NK-92 (cell line): ENCODE results near the gene TAF11L2.
"Not testable (repeated sequence)": the region's sequence is repeated elsewhere in the genome, so short reads cannot be mapped to it uniquely, and the experiment has no call there.

ENCODE experiments used
- DNase-seq: peaks from one replicate; lab custom pipeline; 2025; ENCODE audit not compliant: unreplicated experiment; lab: John Stamatoyannopoulos, UW

TAF11L2 gene

DNA sequence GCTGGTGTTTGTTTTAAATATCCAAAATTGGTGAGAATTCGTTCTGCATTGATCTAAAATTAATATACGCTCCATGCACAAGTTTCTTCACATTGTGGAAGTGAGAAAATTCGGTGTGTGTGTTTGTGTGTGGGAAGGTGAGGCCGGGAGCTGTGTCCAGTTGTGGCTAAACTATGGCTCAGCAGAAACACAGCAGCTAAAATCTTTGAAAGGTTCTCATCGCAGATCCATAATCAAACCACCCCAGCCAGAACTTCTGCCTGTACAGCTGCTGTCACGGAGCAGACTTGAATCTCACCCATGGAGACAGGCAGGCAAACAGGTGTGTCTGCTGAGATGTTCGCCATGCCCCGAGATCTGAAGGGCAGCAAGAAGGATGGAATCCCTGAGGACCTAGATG lies at the start of gene TAF11L2:
Gene TAF11L2 (plus strand): TSS at position 301 of the 400 bp plus-strand sequence.
- not testable (repeated sequence) for DNase-seq

DNA sequence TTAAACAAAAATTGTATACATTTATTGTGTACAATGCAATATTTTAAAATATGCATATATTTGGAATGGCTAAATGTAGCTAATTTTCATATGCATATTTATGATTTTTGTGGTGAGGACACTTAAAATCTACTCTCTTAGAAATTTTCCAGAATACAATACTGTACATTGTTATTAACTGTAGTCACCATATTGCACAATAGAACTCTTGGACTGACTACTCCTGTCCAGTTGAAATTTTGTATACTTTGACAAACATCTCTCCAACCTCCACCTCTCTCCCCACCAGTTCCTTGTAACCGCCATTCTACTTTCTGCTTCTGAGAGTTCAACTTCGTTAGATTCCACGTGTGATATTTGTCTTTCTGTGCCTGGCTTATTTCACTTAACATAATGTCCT lies 49.2 kb upstream of the TAF11L2 start:
- no peak for DNase-seq

DNA sequence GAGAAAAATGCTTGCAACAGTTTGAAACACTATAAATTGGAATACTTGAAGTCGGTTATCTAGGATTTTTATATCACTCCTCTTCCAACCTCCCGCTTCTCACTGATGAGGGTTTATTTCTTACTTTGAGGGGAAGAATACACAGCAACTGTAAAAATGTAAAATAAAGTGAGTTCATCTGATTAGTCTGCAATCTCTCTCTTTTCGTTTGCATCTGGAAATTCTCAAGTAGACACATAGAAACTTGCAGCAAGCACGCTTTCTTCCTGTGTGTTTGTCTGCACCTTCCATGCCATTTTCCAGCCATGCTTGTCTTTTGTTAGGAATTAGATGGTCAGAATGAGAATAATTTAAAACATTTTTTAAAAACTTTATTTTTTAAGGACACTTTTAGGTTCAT lies 45.1 kb upstream of the TAF11L2 start:
- no peak for DNase-seq

DNA sequence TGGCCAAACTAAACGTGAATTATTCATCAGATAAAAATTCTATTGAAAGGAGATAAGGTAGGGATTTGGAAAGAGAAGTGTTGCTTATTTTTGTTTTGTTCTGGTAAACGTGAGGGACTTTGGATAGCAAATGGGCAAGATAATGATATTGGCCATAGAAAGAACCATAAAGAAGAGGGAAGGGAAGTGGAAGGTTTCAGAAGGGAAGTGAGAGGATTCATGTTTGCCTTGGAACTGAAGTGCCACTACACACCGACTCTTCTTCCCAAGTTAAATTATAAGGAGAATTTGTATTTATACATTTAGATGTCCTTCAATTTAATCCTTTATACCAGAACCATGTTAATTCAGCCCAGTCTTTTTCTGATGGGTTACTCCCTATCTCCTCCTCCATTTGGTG lies 42.1 kb upstream of the TAF11L2 start:
- DNase-seq = no peak

DNA sequence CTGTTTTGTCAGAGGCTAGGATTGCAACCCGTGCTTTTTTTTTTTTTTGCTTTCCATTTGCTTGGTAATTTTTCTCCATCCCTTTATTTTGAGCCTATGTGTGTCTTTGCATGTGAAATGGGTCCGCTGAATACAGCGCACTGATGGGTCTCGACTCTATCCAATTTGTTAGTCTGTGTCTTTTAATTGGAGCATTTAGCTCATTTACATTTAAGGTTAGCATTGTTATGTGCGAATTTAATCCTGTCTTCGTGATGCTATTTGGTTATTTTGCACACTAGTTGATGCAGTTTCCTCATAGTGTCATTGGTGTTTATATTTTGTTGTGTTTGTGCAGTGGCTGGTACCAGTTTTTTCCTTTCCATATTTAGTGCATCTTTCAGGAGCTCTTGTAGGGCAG lies 36.2 kb upstream of the TAF11L2 start:
- no peak for DNase-seq

DNA sequence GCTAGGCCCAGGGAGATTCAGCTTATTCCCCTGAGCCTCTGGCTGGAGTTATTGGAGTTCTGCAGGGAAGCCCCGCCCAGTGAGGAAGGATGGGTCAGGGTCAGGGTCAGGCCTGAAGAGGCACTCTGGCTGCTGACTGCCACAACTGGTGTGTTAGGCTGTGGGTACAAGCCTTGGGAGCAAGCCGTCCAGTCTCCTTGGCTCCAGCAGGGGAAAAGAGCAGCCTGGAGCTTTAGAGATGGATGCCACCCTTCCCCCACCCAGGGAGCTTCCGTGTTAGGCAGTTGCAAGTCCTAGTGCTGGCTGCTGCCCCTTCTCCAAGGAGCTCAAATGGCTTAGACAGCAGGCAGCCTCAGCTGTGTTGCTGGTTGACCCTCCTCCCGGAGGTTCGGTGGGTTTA lies 34.4 kb upstream of the TAF11L2 start:
- DNase-seq = no peak

DNA sequence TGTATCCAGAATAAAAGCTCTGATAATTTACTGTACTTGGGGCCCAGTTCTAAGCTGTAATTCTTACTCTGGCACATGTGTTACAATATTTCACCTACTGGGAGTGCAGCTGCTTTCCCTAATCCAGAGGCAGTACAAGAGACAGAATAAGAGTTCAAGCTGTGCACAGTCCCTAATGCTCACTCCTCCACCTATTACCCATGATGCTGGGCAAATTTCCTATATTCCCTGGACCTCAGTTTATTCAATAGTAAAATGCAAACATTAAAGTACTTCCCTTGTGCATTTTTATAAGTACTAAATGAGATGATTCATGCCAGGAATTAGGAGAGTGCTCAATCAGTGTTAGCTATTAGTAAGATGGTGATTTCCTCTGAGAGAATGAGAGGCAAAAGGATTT lies 28.0 kb upstream of the TAF11L2 start:
- no peak for DNase-seq

DNA sequence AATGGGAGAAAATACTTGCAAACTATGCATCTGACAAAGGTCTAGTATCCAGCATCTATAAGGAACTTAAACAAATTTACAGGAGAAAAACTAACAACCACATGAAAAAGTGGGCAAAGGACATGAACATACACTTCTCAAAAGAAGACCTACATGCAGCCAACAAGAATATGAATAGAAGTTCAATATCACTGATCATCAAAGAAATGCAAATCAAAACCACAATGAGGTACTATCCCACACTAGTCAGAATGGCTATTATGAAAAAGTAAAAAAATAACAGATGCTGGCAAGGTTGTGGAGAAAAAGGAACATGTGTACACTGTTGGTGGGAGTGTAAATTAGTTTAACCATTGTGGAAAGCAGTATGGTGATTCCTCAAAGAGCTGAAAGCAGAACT lies 23.0 kb upstream of the TAF11L2 start:
- not testable (repeated sequence) for DNase-seq

DNA sequence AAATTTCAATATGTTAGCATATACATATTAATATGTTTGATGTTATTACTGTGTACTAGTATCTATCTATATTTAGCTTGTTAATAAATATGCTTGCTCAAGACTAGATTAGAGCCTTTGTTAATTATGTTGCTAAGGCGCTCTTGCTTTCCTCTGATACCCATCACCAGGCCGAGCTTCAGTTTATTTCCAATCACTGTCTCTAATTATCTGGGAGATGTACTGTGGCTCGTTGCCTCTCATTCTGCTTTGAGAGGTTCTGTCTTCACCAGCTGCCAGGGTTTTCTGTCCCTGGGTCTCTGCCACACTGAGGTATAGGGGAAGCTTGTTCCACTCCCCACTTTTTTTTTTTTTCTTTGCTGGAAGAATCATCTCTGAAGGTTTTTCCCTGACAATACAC lies 21.0 kb upstream of the TAF11L2 start:
- DNase-seq = no peak

DNA sequence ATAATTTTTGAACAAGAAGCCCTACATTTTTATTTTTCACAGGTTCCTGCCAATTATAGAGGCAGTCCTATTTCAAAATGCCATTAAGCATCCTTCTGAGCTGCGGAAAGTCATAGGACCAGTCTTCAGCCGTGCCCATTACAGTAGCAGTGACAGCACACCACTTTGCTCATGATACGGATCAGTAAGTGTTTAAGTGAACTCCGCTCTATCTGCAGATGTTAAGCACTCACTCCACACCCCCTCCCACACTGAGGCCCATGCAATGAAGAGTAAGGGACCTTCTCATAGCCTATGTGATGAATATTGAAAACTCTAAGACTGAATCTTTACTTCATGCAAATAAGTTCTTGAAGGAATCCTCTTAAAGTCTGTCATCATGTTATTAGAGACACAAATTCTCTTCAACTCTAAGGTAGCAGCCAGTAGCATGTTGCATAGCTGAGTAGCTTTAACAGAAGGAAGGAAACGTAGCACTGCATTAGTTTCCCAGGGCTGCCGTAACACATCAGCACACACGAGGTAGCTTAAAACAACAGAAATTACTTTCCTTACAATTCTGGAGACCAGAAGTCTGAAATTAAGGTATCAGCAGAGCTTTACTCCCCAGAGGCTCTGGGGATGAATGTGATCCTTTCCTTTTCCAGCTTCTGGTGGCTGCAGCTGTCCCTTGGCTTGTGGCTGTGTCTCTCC lies 20.3 kb upstream of the TAF11L2 start:
- no peak for DNase-seq

DNA sequence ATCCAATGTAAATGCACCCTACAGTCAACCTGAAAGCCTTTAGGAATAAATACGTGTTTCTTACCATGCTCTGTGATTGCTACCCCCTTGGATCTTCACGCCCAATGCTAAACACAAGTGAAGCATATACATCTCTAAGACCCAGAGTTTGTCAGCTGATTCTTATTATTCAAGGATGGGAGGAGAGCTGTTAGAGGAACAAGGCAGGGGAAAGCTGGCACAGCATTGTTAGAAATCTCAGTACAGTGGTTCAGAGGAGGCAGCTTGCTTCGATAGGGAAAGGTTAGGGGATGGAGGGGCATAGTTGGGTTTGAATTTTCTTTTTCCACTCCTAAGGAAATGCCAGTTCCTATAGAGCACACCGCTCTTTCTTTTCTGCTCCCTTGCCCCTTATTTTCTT lies 16.7 kb upstream of the TAF11L2 start:
- DNase-seq = no peak

DNA sequence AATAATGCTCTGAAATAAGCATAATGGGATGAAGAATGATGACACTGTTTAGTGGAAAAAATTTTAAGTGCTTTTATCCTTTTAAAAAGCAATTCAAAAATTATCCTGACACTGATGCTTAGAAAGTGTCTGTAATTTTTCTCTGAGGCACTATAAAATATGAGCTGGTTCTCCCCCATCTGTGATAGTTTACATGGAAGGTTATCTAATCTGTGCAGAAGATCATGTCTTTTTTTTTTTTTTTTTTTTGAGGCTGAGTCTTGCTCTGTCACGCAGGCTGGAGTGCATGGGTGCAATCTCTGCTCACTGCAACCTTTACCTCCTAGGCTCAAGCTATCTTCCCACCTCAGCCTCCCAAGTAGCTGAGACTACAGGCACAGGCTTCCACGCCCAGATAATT lies 15.2 kb upstream of the TAF11L2 start:
- DNase-seq = no peak

DNA sequence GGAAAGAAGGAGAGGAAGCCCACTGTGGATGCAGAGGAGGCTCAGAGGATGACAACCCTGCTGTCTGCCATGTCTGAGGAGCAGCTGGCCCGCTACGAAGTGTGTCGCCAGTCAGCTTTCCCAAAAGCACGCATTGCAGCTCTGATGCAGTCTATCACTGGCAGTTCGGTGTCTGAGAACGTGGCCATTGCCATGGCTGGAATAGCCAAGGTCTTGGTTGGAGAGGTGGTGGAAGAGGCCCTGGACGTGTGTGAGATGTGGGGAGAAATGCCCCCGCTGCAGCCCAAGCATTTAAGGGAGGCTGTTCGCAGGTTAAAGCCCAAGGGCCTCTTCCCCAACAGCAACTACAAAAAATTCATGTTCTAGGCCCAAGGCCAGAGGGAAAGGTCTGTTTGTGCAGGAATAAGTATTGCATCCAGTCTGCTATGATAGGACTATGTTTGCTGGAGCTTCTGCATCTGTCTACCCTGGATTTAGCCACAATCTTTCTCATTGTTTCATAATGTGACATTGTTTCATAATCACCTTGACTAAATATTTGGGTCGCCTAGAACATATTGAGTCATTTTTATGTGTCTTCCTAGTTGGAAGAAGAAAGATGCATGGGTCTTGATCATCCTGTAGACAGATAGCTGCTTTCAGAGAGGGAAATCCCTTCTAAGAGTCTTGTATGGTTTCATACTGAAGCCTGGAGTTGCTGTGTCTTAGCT lies 11.4 kb upstream of the TAF11L2 start:
- not testable (repeated sequence) for DNase-seq

DNA sequence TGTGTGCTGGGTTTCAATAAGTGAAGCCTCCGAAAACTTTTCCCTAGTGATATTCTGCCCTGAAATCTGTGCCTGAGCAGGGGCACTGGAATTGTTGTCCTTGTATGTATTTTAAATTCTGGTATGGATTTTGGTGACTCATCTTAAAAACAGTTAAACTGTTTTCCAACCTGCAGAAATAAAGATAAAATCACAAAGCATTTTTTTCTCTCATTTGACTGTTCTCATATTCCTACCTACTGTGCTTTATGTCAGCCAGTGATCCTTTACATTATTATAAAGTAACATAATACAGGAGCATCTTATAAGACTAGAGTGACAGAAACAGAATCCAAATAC lies 10.9 kb upstream of the TAF11L2 start:
- no peak for DNase-seq

DNA sequence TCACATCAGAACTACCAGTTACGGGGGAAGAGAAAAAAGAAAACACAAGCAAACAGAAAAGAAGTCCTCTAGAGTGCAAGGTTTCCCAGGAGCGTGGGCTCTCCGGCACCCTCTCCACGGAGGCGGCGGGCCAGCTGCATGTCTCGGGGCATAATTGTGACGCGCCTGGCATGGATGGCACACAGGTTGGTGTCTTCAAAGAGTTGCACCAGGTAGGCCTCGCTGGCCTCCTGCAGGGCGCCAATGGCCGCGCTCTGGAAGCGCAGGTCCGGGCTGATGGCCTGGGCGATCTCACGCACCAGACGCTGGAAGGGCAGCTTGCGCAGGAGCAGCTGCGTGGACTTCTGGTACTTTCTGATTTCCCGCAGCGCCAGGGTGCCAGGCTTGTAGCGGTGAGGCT lies 6.8 kb upstream of the TAF11L2 start:
- DNase-seq = not testable (repeated sequence)

DNA sequence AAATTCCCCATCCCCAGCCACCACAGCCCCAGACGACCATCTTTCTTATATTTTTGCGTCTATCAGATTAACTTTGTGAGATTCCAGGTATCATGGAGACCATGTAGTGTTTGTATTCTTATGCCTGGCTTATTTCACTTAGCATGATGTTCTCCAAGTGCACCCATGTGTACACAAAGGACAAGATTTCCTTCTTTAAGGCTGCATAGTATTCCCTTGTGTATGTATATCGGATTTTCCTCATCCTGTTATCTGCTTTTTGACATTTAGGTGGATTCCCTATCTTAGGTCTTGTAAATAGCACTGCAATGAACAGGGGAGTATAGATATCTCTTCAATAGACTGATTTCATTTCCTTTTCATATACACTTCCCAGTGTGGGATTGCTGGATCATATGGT lies 5.3 kb upstream of the TAF11L2 start:
- no peak for DNase-seq

DNA sequence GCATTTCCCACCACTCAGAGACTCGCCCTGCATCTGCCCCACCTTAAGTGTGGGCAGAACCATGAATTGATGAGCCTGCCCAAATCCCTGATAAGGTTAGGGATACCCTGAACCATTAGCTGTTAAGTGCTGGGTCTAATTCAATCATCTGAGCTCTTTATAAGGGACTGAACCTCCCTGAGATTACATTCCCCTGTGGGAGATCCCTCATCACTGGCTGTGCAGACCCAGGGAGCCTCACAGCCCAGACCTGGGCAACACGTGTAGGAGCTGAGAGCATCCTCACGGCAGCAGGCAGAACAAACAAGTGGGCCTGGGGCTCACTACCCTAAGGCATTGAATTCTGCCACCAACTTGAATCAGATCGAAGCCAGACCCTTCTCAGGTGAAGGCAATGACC lies 585 bp upstream of the TAF11L2 start:
- no peak for DNase-seq

DNA sequence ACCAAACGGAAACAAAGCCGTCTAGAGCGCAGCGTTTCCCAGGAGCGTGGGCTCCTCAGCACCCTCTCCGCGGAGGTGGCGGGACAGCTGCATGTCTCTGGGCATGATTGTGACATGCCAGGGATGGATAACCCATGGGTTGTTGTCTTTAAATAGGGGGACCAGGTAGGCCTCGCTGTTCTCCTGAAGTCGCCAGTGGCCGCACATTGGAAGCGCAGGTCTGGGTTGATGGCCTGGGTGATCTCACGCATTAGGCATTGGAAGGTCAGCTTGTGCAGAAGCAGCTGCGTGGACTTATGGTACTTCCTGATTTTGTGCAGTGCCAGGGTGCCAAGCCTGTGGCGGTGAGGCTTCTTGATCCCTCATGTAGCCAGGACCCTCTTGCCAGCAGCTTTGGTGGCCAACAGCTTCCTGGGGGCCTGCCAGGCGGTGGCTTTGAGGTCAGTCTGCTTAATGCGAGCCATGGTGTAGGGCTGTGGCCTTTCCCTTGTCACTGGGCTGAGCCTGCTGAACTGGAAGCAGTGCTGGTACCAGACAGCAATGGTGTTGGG lies 13.8 kb downstream of the TAF11L2 start:
- no peak for DNase-seq

DNA sequence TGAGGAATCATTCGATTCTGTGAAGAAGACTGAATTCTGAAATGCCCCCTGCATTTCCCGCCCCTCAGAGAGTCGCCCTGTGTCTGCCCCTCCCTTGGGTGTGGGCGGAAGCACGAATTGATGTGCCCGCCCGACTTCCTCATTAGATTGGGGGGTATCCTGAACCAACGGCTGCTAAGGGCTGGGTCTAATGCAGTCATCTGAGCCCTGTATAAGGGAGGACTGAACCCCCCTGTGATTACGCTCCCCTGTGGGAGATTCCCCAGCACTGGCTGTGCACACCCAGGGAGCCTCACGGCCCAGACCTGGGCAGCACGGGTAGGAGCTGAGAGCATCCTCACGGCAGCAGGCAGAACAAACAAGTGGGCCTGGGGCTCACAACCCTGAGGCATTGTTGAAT lies 19.5 kb downstream of the TAF11L2 start:
- not testable (repeated sequence) for DNase-seq

DNA sequence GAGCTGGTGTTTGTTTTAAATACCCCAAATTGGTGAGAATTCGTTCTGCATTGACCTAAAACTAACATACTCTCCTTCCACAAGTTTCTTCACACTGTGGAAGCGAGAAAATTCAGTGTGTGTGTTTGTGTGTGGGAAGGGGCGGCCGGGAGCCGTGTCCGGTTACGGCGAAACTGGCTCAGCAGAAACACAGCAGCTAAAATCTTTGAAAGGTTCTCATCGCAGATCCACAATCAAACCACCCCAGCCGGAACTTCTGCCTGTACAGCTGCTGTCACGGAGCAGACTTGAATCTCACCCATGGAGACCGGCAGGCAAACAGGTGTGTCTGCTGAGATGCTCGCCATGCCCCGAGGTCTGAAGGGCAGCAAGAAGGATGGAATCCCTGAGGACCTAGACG lies 20.0 kb downstream of the TAF11L2 start, which contains the start of gene TAF11L3:
Gene TAF11L3 (plus strand): TSS at position 301 of the 400 bp plus-strand sequence.
- not testable (repeated sequence) for DNase-seq

DNA sequence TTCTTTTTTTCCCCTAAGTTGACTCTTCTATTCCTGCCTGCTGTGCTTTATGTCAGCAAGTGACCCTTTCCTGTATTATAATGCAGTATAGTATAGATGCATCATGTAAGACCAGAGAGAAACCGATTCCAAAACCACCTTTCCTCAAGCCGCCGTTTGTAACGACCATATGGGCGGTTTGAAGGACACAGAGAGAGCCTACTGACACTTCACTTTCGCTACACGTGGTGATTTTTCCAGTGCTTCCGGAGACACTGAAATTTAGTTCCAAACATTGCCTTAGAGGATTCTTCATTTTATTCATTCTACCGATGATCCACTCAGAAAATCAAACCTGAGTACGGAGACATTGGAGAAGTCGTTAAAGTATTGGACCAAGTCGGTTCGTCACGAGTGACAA lies 21.5 kb downstream of the TAF11L2 start:
- DNase-seq = not testable (repeated sequence)

DNA sequence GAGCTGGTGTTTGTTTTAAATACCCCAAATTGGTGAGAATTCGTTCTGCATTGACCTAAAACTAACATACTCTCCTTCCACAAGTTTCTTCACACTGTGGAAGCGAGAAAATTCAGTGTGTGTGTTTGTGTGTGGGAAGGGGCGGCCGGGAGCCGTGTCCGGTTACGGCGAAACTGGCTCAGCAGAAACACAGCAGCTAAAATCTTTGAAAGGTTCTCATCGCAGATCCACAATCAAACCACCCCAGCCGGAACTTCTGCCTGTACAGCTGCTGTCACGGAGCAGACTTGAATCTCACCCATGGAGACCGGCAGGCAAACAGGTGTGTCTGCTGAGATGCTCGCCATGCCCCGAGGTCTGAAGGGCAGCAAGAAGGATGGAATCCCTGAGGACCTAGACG lies 23.5 kb downstream of the TAF11L2 start, which contains the start of gene TAF11L4:
Gene TAF11L4 (plus strand): TSS at position 301 of the 400 bp plus-strand sequence.
- DNase-seq = not testable (repeated sequence)
